T-helper 1 cell (primary cell): ENCODE results near the gene FBXW11.

Source experiments
- DNase-seq, 5 donors: peaks; one replicate each; pipeline ENCODE4 v3.0.0-alpha.2; 2012 to 2020

FBXW11 gene

GRCh38 chr5:171838066-171838465 lies 168.4 kb downstream of the FBXW11 start:
- DNase-seq: no peak

GRCh38 chr5:171837522-171837921 lies 168.9 kb downstream of the FBXW11 start:
- no peak for DNase-seq

GRCh38 chr5:171835066-171835465 lies 171.4 kb downstream of the FBXW11 start:
- no peak for DNase-seq

- DNase-seq: no peak
These were observed 172.0 kb downstream of the FBXW11 start for GRCh38 chr5:171834461-171834860.

GRCh38 chr5:171832775-171833174 lies 173.7 kb downstream of the FBXW11 start:
- no peak for DNase-seq

- no peak for DNase-seq
These were observed 175.8 kb downstream of the FBXW11 start for GRCh38 chr5:171830686-171831085.

- DNase-seq: no peak
These were observed 179.3 kb downstream of the FBXW11 start for GRCh38 chr5:171827162-171827561.

GRCh38 chr5:171826132-171826531 lies 180.3 kb downstream of the FBXW11 start:
- no peak for DNase-seq

GRCh38 chr5:171825051-171825450 lies 181.4 kb downstream of the FBXW11 start:
- no peak for DNase-seq

- DNase-seq: no peak
These were observed 183.2 kb downstream of the FBXW11 start for GRCh38 chr5:171823269-171823668.

GRCh38 chr5:171821286-171821685 lies 185.2 kb downstream of the FBXW11 start:
- no peak for DNase-seq

- no peak for DNase-seq
These were observed 185.9 kb downstream of the FBXW11 start for GRCh38 chr5:171820561-171820960.

- DNase-seq: no peak
These were observed 189.8 kb downstream of the FBXW11 start for GRCh38 chr5:171816666-171817065.

- DNase-seq: no peak
These were observed 192.5 kb downstream of the FBXW11 start for GRCh38 chr5:171813813-171814490.

GRCh38 chr5:171813270-171813669 lies 193.2 kb downstream of the FBXW11 start:
- DNase-seq: no peak
